Progenitor cell of endocrine pancreas (in vitro differentiated cells): Measurements from ENCODE around the gene TAF1B. TPM values are rescaled to one million over a fixed set of nuclear protein-coding genes. Genes with fewer than 3 reads are reported as not detected.

Experiments used
- DNase-seq: peaks from one replicate; pipeline ENCODE4 v3.0.0; 2021; ENCODE audit warnings: low spot score; ENCODE audit not compliant: unreplicated experiment
- H3K27ac Mint-ChIP-seq: 2 replicates; pipeline ENCODE4 v1.8.0; 2021; ENCODE audit warnings: mild to moderate bottlenecking, moderate library complexity, mixed read lengths
- H3K27me3 Mint-ChIP-seq: 2 replicates; pipeline ENCODE4 v1.8.0; 2021; ENCODE audit warnings: mixed read lengths
- H3K36me3 Mint-ChIP-seq: 2 replicates; pipeline ENCODE4 v1.8.0; 2022; ENCODE audit warnings: mixed read lengths; ENCODE audit not compliant: insufficient read depth
- H3K4me1 Mint-ChIP-seq: 2 replicates; pipeline ENCODE4 v1.8.0; 2021; ENCODE audit warnings: low read depth, mixed read lengths
- H3K4me3 Mint-ChIP-seq: 2 replicates; pipeline ENCODE4 v1.8.0; 2021; ENCODE audit warnings: low read depth, mild to moderate bottlenecking, moderate library complexity, mixed read lengths
- H3K9me3 Mint-ChIP-seq: 2 replicates; pipeline ENCODE4 v1.8.0; 2021; ENCODE audit warnings: low read depth, mixed read lengths
- CTCF ChIP-seq: fragments of 200-600 bp; sonication (generic); IDR thresholded peaks from one replicate; pipeline ENCODE4 v1.5.0; 2021; ENCODE audit warnings: antibody characterized with exemption, mild to moderate bottlenecking; ENCODE audit not compliant: unreplicated experiment
- total RNA-seq: library from RNA; stranded (reverse); gene quantifications from 2 replicates; pipeline ENCODE4 v1.2.1, GENCODE V29; 2021

TAF1B gene
- total RNA-seq, 1 donor from 2014 or later, result 30.5 TPM

- H3K4me3 Mint-ChIP-seq, result no peak overlapping the region
- H3K27ac Mint-ChIP-seq, result no peak overlapping the region
- no peaks in the 10 kb centered on the region for H3K4me1 Mint-ChIP-seq
- DNase-seq, result no peak
- no peaks in the 10 kb centered on the region for H3K9me3 Mint-ChIP-seq
- H3K27me3 Mint-ChIP-seq, result peaks cover 13% of the 10 kb centered on the region
- no peak for TF ChIP-seq CTCF
- no peaks in the 10 kb centered on the region for H3K36me3 Mint-ChIP-seq
These were observed 36.6 kb upstream of the TAF1B start for GRCh38 chr2:9806656-9807055.

- no peaks in the 10 kb centered on the region for H3K4me1 Mint-ChIP-seq
- H3K36me3 Mint-ChIP-seq, result no peaks in the 10 kb centered on the region
- no peak overlapping the region for H3K27ac Mint-ChIP-seq
- no peaks in the 10 kb centered on the region for H3K9me3 Mint-ChIP-seq
- no peak for DNase-seq
- H3K4me3 Mint-ChIP-seq, result no peak overlapping the region
- H3K27me3 Mint-ChIP-seq, result peaks cover 13% of the 10 kb centered on the region
- no peak for TF ChIP-seq CTCF
These were observed 36.2 kb upstream of the TAF1B start for GRCh38 chr2:9807056-9807455.

GRCh38 chr2:9807555-9808305 lies 35.5 kb upstream of the TAF1B start:
- Mint-ChIP-seq H3K9me3 (no peaks in the 10 kb centered on the region), H3K27me3 (peaks cover 13% of the 10 kb centered on the region), H3K36me3 (no peaks in the 10 kb centered on the region), H3K27ac (no peak overlapping the region), H3K4me3 (no peak overlapping the region), H3K4me1 (no peaks in the 10 kb centered on the region)
- TF ChIP-seq CTCF, result no peak
- DNase-seq, result no peak

GRCh38 chr2:9808334-9809063 lies 34.8 kb upstream of the TAF1B start:
- DNase-seq, result no peak
- Mint-ChIP-seq H3K4me3 (no peak overlapping the region), H3K4me1 (no peaks in the 10 kb centered on the region), H3K27ac (no peak overlapping the region), H3K27me3 (peaks cover 16% of the 10 kb centered on the region), H3K36me3 (no peaks in the 10 kb centered on the region), H3K9me3 (no peaks in the 10 kb centered on the region)
- TF ChIP-seq CTCF, result no peak

- Mint-ChIP-seq H3K4me3 (no peak overlapping the region), H3K36me3 (no peaks in the 10 kb centered on the region), H3K9me3 (no peaks in the 10 kb centered on the region), H3K27ac (no peak overlapping the region), H3K27me3 (peaks cover 20% of the 10 kb centered on the region), H3K4me1 (no peaks in the 10 kb centered on the region)
- no peak for DNase-seq
- TF ChIP-seq CTCF, result no peak
These were observed 34.3 kb upstream of the TAF1B start for GRCh38 chr2:9809064-9809356.
